Measurements from ENCODE around the gene C18orf63. TPM values are rescaled to one million over a fixed set of nuclear protein-coding genes. Genes with fewer than 3 reads are reported as not detected.
A peak's percentile ranks its signal among the peaks of the same experiment; 100 is the strongest.

The C18orf63 gene
- polyA plus RNA-seq, 1 donor, result not detected

DNA sequence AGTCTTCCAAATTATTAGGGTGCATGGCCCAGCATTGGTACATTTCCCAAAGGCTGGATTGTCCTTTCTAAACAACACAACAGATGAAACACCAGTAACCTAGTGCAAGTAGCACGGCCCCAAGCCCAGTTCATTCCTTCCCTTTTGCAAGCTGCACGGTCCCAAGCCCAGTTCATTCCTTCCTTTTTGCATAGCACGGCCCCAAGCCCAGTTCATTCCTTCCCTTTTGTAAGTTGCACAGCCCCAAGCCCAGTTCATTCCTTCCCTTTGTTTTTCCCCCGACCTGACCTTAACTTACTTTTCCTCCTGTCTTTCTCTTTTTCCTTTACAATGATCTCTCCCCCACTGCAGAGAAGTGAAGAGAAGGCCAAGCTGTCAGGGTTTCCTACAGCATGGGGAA, 60.9 kb downstream of the C18orf63 start:
- no peak for DNase-seq (ENCODE audit: low read depth)

DNA sequence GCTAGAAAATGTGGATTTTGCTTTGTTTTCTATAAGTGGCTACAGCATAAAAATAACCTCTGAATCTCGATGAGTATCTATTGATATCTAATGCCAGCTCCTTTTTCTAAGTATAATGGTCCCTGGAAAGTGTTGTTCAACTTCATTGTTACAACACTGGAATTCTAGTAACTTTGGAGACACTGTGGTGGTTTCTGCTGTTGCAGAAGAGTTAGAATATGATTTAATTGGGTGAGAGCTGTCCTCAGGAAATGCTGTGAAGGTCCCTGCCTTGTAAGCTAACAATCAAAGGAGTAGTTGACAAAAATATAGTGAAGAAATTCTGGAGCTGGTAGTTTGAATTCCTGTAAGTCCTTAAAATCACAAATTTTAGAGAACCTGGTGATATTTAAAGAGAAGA, 62.1 kb downstream of the C18orf63 start:
- no peak for DNase-seq (ENCODE audit: low read depth)

DNA sequence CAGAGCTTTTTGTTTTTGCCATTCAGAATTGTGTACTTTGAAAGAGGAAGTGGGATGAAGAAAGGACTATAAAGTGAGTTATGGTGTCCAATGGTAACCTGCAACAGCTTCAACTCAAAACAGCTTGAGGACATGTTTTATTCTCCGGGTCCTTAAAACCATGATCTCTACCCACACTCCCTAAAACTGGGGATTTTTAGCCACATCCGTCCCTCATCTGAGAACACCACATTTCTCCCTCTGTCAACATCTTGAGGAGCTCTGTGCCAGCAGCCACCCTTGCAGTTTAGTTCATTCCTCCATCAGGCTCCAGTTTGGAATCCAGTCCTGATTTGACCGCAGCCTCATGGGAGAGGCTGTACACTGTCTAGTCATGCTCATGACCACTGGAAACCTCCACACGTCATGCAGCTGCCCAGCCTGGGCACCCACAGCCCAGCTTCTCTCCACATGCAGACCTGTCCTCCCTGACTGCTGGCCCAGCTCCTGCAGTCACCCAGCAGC, 62.6 kb downstream of the C18orf63 start:
- no peak for DNase-seq (ENCODE audit: low read depth)

GRCh38 chr18:74380916-74381315, 65.3 kb downstream of the C18orf63 start:
- DNase-seq (ENCODE audit: low read depth), result no peak

- DNase-seq (ENCODE audit: low read depth), result no peak
Observed at GRCh38 chr18:74381621-74382295, 66.1 kb downstream of the C18orf63 start.

DNA sequence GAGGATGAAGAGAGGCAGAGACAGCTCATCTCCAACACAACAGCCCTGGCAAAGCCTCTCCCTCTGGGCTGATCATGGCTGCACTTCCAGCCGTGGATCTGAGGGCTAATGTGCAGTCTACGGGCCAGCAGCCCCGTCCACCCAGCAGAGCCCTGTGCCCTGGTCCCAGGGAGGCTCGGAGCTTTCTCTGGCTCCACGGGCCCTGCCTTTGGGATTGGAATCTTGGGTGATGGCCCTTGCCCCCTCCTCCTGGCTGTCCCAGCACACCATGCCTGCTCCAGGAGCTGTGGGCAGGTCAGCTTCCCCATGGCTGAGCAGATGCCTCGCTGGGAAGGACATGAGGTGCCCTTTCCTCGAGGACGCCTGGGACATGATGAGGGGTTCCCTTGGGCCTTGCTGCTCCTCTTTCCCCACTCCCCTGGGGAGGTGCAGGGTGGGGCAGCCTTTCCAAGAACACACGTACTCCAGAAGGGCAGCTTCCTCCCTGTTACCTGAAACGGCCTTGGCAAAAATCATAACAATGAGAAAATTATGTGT, 66.9 kb downstream of the C18orf63 start:
- no peak for DNase-seq (ENCODE audit: low read depth)

DNA sequence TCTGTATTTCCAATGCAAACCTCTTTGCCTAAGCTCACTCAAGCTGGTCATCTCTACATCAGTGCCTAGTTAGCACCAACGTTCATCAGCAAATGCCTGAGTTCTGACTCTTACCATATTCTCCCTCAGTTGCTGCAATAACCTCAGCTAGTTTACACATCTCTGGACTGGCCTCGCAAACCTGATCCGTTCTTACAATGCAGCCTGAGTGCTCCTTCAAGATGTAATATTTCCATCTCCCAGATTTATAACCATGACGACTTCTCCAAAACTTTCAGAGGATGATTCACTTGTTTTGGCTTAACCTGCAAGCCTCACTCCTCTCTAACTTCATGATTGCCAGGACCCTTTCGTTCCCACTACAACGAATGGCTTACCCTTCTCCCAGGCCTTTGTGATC, 71.7 kb downstream of the C18orf63 start:
- no peak for DNase-seq (ENCODE audit: low read depth)

DNA sequence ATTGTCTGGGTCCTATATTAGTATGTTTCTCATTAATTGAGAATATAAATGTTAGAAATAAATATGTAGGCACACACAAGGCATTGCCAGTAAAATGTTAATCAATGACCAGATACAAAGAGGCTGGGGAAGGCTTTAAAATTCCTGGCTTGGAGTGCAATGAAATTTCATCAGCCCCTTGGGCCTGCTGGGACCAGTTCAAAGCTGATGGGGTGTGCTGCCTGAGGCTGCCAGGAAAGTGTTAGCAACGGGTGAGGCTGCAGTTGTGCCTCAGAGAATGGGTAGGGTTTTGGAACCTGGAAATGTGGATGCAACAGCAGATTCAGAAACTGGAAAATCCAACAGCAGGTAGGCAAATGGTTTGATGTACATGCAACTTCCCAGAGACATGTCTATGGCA, 72.6 kb downstream of the C18orf63 start:
- no peak for DNase-seq (ENCODE audit: low read depth)

DNA sequence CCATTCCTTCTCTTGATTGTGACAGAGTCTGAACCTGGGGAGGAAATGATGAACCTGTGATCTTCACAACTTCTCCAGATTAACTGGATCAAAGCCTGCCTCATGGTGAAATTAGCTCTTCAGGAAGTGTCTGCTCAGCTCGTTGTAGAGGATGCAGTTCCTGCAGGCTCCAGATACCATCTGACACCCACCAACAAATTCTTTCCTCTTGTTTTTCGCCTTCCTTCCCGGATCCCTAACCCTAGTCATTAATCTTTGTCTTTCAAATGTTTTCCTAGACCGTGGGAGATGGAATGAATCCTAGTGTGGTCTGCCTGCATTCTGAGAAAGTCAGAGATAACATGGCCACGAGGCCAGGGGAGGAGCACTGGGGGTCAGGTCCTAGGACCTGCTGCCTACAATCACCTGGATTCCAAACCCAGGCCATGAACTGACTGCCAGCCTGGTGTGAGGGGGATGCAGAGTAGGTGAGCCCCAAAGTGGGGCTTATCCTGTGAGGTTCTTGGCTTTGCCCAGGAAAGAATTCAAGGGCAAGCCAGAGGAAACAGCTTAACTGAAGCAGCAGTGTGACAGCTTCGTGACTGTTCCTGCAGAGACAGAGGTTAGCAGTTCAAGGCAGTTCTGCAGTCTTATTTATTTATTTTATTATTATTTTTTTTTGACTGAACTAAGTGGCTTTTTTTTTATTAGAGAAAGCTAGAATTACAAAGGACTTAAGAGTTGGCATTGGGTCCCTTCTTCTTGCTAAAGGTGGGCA, 73.7 kb downstream of the C18orf63 start:
- DNase-seq (ENCODE audit: low read depth), result no peak

DNA sequence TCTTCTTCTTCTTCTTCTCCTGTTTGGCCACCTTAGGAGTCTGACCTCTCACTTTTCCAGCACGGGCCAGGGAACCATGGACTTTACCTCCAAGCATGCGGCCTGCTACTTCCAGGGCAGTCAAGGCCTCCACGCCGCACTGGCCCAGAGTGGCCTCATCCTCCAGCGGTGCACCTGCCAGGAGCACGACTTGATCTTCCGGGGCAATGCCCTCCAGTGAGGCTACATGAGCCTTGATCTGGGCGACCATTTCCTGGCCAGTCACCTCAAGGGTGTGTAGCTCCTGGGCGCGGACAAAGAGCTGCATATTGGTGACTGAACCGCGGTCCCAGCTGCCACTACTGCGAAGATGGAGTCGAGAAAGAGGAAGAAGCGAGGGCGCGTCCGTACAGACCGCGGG, 74.4 kb downstream of the C18orf63 start:
- no peak for DNase-seq (ENCODE audit: low read depth)

- no peak for DNase-seq (ENCODE audit: low read depth)
Observed at GRCh38 chr18:74390900-74391299, 75.3 kb downstream of the C18orf63 start.

DNA sequence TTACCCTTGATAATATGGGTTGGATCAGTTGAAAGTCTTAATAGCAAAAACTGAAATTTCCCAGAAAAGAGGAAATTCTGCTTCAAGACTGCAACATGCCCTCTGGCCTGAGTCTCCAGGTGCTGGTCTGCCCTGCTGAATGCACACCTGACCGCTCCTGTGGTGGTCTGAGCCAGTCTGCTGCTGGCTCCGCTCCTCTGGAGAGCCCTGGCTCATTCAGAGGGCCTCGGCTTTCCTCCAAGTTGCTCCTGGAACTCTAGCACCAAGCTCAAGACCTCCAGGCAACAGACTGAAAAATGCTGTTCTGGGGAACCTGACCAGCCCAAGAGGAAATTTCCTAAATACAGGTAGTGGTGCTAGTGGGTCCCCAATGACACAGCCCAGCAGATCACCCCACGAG, 76.7 kb downstream of the C18orf63 start:
- no peak for DNase-seq (ENCODE audit: low read depth)

GRCh38 chr18:74395006-74395405, 79.4 kb downstream of the C18orf63 start:
- no peak for DNase-seq (ENCODE audit: low read depth)

DNA sequence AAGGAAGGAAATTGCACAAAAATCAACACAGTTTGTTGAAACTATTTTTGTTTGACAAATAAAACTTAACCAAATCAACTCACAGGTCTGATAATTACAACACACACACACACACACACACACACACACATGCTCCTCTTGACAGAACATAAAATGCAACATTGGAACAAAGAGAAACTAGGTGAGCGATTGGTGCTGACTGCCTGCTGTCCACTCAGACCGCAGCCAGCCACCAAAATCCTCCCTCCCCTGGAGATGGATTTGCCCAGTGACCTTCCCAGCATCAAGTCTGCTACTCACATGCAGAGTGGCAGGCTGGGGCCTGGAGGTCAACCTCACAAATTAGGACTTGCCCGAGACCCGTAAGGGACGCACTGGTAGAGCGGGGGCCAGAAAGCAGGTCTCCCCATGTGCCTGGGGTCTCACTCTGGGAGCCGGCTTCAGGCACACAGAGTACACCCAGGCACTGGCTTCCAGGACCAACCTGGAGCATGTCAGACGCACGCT, 80.1 kb downstream of the C18orf63 start:
- no peak for DNase-seq (ENCODE audit: low read depth)

- DNase-seq (ENCODE audit: low read depth), result peak; percentile 78
Observed at GRCh38 chr18:74396171-74397169, 80.8 kb downstream of the C18orf63 start.

DNA sequence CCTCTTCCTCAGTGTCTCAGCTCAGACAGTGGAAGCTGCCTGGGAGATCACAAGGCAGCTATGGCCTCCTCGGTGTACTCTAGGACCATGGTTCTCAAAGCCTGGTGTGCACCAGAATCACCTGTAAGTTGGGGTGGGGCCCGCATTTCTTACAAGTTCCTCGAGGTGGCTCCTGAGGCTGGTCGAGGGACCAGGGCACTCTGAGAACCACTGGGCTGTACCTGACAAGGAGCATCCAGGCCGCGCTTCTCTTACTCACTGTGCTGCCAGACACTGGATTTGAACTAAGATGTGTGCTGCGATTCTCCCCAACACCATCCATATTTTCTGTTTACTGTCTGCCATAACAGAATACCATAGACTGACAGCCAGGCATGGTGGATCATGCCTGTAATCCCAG, 81.9 kb downstream of the C18orf63 start:
- no peak for DNase-seq (ENCODE audit: low read depth)

- DNase-seq (ENCODE audit: low read depth), result no peak
Observed at GRCh38 chr18:74399091-74399887, 83.7 kb downstream of the C18orf63 start.

DNA sequence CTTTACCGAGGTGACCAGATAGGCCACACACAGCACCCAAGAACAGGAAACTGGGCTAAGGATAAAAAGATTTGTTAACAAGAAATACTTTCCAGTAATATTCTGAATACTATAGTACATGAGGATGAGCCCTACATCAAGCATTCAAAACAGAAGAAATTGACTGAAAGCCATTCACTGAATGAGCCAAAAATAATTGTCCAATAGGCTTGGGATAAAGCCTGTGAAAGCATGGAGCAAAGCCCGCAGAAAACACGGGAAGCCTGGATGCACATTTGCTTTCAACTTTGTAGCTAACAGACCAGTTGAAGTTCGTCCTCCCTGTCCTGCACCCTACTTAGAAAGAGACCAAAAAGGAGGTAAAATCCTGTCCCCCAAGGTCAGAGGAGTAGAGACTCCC, 85.2 kb downstream of the C18orf63 start:
- peak; percentile 59 for DNase-seq (ENCODE audit: low read depth)

- no peak for DNase-seq (ENCODE audit: low read depth)
Observed at GRCh38 chr18:74402806-74403433, 87.3 kb downstream of the C18orf63 start.

DNA sequence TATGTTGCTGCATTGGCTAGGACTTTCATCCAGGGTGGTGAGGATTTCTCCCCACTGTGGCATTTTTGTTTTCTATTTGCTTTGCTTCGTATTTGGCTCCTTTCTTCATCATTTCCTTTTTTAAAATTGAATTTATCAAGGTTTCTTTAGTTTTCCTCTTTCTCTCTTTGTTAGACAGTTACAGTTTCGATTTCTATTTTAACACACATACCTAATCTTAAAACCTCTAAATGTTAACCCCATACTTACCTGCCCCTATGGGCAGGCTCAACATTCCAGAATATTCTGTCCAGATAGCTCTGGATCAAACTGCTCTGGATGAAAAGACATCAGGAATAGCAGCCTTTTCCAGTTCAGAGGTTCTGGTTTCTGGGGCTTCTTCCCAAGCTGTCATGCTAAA, 92.2 kb downstream of the C18orf63 start:
- DNase-seq (ENCODE audit: low read depth), result no peak

All from forelimb muscle (tissue), 1 donor.